Tongue (tissue), 2 donors: Measurements from ENCODE around the gene GFPT1. TPM values are rescaled to one million over a fixed set of nuclear protein-coding genes. Genes with fewer than 3 reads are reported as not detected.
A peak's percentile ranks its signal among the peaks of the same experiment; 100 is the strongest.
"Not testable (repeated sequence)": the region's sequence is repeated elsewhere in the genome, so short reads cannot be mapped to it uniquely, and the experiment has no call there.

ENCODE experiments used
- DNase-seq: peaks from one replicate; pipeline ENCODE4 v3.0.0-alpha.2; 2015
- total RNA-seq: library from RNA; depleted of rRNA; stranded (reverse); fragments of >200 nt; gene quantifications from one replicate; pipeline ENCODE4 v1.2.3, GENCODE V29; 2014

The GFPT1 gene
- total RNA-seq, result 60.1 TPM

DNA sequence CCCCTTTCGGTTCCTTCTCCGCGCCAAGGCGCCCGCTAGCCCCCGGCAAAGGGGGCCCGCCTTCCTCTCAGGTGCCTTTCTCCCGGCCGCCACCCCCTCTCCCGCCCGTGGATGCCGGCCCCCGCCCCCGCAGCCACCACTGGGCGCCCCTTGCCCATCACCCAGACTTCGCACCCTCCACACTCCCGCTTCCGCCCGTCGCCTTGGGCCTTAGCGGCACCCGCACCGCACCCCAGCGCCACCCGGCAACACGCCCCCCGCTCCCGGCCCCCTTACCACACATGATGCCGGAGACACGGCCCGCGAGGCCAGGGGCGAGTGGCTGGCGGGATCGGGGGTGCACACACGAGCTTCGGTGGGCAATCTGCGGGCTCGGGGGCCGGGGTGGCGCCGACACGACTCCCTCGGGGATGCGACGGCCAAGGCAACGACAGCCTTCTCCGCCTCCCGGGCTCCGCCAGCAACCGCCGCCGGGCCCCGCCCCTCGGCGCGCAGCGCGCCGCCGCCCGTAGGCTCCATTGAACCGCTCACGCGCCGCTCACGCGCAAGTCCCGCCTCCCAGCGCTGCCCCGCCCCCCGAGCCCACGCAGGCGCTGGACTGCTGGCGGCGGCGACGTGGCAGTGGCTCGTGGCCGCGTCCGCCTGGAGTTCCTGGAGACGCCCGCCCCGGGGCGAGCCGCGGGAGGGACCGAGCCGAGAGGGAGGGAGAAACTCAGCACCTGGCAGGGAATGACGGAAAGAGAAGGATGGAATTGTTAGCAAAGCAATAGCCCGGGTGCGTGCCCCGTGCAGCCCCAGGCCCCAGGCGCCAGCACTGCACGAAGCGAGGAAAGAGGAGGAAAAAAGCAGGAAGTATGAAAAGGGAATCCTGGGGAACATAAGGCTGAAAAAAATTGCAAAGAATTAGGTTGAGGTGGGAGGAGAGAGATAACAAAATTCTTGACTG lies at the start of gene GFPT1:
TSS of gene GFPT1 (minus strand) at position 439 of the 946 bp plus-strand sequence. CDS start at position 283, 156 bp downstream.
- peak; percentile 97 for DNase-seq

- DNase-seq, result no peak
Measured at GRCh38 chr2:69436596-69436937, 49.5 kb upstream of the GFPT1 start.

DNA sequence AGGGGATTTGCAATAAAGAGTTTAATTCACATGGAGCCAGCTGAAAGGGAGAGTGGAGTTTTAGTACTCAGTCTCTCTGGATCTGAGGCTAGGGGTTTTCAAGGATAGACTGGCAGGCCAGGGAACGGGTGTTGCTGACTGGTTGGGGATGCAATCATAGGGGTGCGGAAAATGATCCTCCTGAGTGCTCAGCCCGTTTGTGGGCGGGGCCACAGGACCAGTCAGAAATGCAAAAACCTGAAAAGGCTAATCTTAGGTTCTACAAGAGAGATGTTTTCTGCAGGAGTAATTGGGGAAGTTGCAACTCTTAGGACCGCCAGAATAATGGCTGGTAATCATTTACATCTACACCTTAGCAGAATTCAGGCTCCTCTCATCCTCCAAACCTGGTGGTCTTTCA lies 47.7 kb upstream of the GFPT1 start:
- no peak for DNase-seq

DNA sequence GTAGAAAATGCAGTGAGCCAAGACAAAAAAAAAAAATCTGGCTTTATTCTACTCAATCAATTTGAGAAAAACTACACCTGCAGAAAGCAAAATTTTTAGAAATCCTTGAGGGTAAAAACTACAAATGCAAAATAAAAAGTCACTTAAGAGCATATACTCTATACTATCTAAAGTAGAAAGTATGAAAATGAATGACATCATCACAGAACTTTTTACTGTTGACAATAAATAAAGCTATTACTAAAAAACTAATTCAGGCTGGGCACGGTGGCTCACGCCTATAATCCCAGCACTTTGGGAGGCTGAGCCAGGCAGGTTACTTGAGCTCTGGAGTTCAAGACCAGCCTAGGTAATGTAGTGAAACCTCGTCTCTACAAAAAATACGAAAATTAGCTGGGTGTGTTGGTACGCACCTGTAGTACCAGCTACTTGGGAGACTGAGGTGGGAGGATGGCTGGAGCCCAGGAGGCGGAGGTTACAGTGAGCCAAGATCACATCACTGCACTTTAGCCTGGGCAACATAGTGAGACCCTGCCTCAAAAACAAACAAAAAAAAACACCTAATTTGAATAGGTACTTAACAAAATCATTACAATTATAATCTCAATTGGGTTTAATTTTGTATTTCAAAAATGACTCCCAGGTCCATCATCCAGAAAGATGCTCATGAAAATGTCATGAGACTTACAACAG lies 42.6 kb upstream of the GFPT1 start:
- DNase-seq, result no peak

GRCh38 chr2:69428981-69429380 lies 42.0 kb upstream of the GFPT1 start:
- DNase-seq, result no peak

GRCh38 chr2:69424419-69424818 lies 37.4 kb upstream of the GFPT1 start:
- DNase-seq, result no peak

- DNase-seq, result no peak
Measured at GRCh38 chr2:69422198-69422597, 35.2 kb upstream of the GFPT1 start.

DNA sequence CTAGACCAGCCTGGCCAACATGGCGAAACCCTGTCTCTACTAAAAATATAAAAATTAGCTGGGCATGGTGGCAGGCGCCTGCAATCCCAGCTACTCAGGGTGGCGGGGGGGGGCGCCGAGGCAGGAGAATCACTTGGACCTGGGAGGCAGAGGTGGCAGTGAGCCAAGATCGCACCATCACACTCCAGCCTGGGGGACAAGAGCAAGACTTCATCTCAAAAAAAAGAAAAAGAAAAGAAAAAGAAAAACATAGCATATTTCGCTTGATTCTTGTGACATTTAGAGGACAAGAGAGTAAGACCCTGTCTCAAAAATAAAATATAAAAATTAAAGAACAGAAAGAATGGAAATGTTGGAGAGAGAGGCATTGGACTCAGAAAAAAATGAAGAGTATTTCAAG lies 32.1 kb upstream of the GFPT1 start:
- not testable (repeated sequence) for DNase-seq

DNA sequence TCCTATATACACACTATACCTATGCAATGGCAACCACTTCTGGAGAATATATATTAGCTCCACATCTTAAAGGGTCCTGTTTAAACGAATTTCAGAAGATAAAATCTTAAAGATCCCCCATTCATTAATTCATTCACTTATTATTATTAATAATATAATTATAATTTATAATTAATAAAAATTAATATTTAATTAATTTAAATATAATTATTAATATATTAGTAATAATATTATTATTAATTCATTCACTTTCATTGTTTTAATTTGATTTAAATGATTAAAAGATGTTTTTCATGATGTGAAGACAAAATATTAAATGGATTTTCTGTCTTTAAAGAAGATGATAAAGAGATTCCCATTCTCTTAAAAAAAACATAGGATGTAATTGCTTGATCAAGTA lies 29.1 kb upstream of the GFPT1 start:
- DNase-seq, result no peak

- no peak for DNase-seq
Measured at GRCh38 chr2:69411120-69411519, 24.1 kb upstream of the GFPT1 start.

DNA sequence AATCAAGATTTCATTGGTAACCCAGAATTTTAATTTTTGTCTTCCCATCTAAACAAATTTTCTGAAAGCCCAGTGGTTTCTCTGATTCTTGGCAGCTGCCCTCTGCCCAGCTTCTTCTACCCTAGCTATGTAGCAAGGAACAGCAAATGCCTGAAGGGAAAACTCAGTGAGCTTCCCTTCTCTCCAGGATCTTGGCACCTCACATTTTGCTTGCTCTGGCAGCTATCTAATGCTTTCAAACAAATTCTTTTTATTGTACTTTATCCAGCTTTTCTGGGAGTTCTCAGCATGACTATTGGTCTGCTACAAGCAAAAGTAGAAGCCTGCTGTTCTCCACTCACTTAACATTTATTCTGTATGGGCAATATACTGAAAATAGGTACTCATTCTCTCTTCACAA lies 18.3 kb upstream of the GFPT1 start:
- DNase-seq, result no peak

DNA sequence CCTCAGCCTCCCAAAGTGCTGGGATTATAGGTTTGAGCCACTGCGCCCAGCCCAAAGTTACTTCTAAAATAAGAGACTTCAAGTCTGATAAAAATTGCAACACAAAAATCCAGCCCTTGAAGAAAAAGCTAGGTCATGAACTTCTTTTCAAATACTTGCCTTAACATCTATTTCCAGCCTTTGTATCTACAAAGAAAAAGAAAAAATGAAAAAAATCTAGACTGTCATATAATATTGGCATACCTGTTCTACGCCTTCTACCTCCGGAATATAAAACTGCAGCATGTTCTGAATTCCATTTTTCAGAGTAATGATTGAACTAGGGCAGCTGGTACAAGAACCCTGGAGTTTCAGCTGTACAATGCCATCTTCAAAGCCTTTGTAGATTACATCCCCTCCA lies 13.1 kb upstream of the GFPT1 start:
- DNase-seq, result no peak

GRCh38 chr2:69397234-69397633 lies 10.2 kb upstream of the GFPT1 start:
- no peak for DNase-seq

DNA sequence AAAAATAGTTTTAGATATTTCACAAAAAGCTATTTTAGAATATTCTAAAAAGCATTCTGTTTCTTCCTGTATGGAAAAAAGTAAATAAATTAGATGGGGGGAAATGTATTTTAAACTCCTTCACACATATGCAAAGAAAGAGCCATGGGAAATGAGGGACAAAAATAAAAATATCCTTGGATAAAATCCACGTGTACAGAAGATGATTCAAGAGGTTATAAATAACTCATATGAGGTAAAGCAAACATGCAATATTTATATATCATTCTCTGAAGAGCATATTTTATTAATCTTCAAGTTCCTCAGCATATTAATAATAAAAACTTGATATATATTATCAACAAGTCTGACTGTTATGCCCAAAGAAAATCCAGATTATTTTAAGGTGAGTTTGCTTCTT lies 8.8 kb upstream of the GFPT1 start:
- DNase-seq, result no peak

- DNase-seq, result no peak
Measured at GRCh38 chr2:69393963-69394362, 6.9 kb upstream of the GFPT1 start.

DNA sequence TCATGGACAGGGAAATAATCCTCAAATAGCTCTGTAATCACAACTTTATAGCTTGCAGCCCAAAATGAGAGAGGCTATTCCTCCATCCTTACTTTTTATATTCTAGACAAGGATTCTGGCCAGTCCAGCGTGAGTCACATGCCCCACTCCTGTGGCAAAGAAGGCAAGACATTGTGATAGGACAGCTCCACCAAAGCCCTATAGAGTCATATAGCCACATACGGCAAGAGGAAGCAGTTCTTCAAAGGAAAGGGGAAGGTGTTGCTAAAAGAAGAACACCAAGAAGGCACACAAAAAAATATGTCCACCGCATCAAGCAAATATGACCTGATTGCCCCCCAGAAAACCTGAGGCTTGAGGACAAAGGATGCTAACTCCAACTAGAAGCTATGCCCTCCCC lies 3.4 kb upstream of the GFPT1 start:
- no peak for DNase-seq

- peak; percentile 15 for DNase-seq
Measured at GRCh38 chr2:69390001-69390400, 3.0 kb upstream of the GFPT1 start.

DNA sequence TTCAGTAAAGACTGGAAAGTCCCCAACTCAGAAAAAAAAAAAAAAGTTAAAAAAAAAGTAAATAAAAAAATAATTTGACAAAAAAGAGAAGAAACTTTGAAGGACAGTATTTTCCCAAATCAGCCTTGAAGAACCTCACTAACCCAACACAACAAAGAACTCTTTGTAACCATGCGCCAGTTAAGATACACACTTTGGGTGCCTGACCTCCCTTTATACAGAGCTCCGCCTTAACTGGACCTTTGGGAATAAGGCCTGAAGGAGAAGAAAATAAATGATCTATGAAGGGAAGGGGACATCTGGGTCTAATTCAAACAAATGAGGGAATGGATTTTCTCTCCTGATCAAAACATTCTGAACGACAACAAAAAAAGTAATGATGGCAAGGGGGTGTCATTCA lies 2.2 kb upstream of the GFPT1 start:
- no peak for DNase-seq

- no peak for DNase-seq
Measured at GRCh38 chr2:69387770-69388481, 899 bp upstream of the GFPT1 start.

DNA sequence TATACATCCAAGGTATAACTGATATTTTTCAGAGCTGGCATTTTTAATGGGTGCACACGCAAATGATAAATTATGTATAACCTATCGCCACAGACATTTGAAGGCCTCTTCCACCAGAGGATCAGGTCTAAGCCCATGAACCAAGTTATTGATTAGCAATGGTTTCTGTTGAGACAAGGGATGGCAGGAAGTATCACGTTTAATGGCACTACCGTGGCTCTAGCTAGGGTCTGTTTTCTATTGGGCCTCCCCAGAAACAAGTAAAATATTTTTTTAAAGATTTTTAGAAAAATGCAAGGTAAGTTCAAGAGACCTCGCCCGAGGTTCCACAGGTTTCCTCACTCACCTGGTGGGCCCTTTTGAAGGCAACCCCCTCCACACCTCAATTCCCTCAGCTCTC lies 667 bp downstream of the GFPT1 start:
- DNase-seq, result no peak

DNA sequence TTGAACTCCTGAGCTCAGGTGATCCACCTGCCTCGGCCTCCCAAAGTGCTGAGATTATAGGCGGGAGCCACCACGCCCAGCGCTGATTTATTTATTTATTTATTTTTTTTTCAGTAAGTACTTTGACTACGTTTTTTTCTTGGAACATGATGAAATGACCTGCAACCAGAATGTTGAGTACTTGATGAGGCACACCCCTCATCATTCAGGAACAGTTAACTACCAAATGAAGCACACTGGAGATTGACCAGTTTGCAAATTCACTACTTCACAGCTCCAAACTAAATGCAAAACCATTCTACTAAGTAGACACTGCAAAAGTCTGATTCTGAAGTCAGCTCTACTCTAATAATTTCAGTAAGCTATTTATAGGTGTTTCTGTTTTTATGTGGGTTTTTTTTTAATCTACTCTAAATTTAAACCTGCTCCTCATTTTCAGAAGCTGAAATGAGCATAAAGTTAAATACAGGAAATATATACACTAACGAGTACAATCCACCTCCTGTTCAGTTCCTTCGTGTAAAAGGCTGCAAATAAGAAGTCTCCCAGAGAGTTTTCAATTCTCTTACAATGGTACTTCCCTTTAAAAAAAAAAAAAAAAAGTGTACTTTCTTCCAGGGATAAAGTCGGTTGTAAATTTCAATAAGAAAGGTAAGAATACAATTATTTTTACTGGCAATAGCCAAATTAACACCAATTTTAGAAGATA lies 1.4 kb downstream of the GFPT1 start:
- no peak for DNase-seq

- DNase-seq, result no peak
Measured at GRCh38 chr2:69384618-69385081, 2.4 kb downstream of the GFPT1 start.
